HG02885 (cell line): ENCODE results near the gene ZNF654.

Experiments
- ATAC-seq: cut with Tn5 transposase; IDR thresholded peaks from one replicate; pipeline ENCODE4 v1.9.1; 2021; ENCODE audit warnings: mild to moderate bottlenecking; ENCODE audit not compliant: unreplicated experiment, poor library complexity

ZNF654 gene

GRCh38 chr3:88191872-88192409 lies 132.9 kb downstream of the ZNF654 start:
- no peak for ATAC-seq

- ATAC-seq, result no peak
These were observed 133.6 kb downstream of the ZNF654 start for GRCh38 chr3:88192631-88193030.
